GM19372 (cell line): ENCODE results near the gene MIS18BP1.
"Not testable (repeated sequence)": the region's sequence is repeated elsewhere in the genome, so short reads cannot be mapped to it uniquely, and the experiment has no call there.

Experiments
- ATAC-seq: cut with Tn5 transposase; IDR thresholded peaks from one replicate; pipeline ENCODE4 v1.9.1; 2021; ENCODE audit warnings: mild to moderate bottlenecking, low read depth, moderate library complexity; ENCODE audit not compliant: unreplicated experiment

The MIS18BP1 gene

DNA sequence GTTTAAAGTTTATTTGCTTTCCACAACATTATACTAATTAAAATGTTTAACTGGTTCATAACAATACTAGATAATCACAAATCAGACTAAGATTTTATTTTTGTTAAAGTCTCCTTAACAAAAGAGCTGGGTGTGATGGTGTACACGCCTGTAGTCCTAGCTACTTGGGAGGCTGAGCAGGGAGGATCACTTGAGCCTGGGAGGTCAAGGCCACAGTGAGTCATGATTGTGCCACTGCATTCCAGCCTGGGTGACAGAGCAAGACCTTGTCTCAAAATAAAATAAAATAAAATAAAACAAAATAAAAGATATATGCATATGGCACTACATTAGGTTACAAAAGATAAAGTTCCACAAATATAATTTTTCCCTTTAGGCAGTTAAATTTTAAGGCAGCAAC is 5.6 kb downstream of the MIS18BP1 start:
- ATAC-seq = no peak

DNA sequence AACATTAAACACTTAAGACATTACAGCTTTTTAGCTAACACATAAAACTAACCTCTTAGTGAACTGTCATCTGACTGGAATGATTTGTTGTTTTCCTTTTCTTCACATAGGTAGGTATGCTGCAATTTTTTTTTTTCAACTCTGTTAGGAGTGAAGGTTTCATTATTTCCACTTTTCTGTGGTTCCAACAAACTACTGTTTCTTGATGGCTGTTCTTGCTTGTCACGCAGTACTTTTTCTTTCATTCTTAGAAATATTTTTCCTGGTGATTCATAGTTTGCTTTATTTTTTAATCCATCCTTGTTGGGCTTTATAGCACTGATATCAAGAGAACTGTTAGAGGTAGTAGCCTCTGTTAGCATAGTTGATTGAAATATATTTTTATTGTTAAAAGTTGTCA is 6.3 kb downstream of the MIS18BP1 start:
- ATAC-seq = peak; percentile 37

DNA sequence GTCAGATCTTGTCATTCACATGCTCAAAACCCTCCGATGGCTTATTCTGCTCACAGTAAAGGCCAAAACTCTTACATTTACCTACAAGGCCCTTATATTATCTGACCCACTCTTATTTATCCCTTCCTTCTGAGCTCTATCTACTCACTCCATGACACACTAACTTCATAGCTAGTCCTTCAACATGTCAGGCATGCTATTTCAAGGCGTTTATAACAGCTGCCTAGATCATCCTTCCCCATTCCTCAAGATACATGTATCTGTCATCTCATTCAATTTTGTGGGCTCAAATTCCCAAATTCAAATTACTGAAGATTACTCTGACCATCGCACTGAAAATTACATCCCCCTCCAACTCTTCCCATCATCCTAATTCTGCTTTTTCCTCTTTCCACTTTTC is 6.9 kb downstream of the MIS18BP1 start:
- ATAC-seq = no peak

DNA sequence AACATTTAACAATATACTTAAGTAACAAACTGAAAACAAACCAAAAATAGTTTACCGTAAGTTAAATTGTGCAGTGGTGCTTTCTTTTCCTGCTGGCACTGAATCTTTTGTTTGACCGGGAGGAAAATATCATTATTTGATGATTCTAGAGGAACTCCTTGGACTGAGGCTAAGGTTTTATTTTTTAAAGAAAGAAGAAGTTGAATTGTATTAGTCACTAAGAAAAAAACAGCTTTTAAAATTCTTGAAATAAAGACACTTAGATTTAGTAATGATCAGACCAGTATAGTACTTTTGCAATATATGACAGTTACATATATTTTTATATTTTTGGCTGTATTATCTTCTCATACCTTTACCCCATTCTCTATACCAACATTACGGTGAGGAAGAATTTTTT is 10.3 kb downstream of the MIS18BP1 start:
- no peak for ATAC-seq

DNA sequence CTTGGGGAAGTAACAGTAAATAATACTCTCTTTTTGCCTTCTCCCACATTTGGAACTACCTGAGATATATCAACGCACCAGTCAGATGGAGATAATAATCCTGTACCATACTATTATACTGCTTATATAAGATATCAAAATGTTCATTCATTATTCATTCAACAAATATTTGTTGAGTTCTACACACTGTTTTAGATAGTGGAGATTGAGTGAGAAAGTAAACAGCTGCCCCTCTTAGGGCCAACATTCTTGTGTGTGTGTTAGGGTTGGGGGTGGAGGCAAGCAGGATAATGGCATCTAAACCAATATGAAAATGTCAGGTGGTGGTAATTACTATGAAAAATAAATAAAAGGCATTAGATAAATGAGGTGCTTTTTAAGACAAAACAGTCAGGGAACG is 14.0 kb downstream of the MIS18BP1 start:
- ATAC-seq = no peak

DNA sequence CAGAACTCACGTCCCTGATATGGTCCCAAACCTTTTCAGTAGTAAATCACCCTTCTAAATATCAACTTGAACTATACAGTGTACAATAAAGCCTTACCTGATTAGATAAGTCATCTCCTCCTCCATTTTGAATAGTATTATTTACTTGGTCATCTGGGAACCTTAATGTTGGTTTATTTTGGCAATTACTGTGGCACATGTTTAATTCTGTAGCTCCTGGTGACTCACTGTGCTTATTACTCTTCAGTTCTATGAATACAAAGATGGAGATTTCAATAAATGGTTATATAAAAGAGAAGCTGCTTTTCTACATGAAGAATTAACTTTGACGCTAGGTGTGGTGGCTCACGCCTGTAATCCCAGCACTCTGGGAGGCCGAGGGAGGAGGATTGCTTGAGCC is 25.4 kb downstream of the MIS18BP1 start:
- ATAC-seq = no peak

DNA sequence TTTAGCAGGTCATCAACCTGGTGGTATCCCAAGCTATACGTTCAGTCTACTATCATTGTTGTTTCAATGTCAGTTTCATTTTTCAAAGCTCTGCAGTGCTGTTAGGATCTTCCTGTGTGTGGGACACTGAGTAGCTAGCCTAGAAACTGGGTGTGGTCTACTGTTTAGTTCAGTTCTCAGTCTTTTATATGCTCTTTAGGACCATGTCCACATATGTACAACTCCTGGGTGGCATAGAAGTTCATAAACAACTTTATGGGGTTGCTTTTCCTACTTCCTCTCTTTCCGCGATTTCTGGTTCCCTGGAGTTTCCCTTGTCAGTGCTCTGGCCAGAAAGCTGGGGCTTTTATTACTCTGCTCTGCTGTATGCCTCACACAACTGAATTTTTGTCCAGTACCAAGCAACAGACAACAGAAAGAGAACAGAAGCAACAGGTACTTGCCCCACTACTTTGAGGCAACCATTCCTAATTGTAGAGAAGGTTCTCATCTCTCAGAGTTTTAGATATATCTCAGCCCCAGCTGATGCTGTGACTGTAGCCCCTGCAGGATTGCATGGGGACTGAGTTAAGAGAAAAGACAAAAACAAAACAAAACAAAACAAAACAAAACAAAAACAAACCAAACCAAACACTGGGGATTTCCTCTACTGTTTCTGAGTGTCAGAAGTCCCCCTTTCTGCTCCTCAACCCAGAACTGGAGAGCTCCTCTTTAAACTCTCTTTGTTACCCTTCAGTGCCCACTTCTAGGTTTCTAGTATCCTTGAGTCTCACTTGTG is 30.3 kb downstream of the MIS18BP1 start:
- peak; percentile 50 for ATAC-seq

DNA sequence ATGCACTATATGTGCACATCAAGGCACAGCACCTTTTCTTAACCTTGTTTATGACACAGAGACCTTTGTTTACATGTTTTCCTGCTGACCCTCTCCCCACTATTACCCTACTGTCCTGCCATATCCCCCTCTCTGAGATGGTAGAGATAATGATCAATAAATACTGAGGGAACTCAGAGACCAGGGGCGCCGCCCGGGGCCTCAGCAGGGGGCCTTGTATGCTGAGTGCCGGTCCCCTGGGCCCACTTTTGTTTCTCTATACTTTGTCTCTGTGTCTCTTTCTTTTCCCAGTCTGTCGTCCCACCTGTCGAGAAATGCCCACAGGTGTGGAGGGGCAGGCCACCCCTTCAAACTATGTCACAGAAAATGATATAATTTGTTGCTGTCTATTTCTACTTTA is 38.7 kb downstream of the MIS18BP1 start:
- ATAC-seq = not testable (repeated sequence)

DNA sequence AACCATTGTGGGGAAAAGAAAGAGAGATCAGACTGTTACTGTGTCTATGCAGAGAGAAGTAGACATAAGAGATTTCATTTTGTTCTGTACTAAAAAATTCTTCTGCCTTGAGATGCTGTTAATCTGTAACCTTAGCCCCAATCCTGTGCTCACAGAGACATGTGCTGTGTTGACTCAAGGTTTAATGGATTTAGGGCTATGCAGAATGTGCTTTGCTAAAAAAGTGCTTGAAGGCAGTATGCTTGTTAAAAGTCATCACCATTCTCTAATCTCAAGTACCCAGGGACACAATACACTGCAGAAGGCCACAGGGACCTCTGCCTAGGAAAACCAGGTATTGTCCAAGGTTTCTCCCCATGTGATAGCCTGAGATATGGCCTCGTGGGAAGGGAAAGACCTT is 39.3 kb downstream of the MIS18BP1 start:
- not testable (repeated sequence) for ATAC-seq

DNA sequence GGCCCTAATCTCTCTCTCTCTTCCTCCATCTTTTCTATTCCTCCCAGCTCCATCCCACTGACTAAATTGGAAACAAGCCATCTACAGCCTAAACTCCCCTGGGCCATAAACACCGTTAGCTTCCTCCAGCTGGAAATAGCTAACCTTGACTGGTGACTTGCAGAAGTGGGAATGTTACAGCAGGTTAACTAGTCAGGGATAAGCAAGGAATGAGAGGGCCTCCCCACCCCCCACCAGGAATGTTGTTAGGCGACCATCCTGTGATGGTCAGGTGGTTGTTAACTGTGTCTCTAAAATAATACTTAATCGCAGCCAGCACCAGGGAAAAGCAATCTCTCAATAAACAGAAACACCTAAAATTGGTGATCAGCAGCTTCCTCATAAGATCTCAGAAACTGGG is 40.8 kb downstream of the MIS18BP1 start:
- no peak for ATAC-seq

DNA sequence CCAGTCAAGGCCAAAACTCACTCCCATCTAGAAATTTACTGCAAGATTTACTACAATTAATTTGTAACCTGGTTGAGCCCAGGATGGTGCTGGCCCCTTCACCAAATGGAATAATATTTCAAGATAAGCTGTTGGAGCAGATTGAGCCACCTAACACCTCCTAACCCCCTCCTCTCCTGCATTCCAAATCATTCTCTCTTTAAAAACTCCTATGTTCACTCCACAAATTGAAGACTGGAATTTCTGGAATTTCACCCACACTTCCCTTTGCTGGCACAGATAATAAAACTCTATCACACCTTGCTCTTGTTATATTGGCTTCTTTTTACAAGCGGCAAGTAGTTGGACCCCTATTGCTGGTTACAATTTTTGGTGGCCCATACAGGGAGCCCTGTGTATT is 41.7 kb downstream of the MIS18BP1 start:
- ATAC-seq = no peak

DNA sequence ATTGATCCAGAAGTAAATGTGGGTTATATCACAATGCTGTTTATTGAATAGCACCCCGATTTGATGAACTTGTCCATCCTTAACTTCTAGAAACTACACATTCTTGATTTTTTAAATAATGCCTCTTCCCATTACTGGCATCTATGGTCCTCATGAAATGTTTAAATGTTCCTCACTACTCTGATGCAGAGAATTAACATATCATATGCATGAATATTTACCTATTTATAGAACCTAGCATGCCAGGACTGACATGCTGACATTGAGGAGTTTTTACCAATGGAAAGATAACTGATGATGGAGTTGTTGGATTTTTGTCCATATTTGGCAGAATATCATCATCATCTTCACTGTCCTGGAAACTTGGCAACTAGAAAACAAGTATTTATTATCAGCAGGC is 42.8 kb downstream of the MIS18BP1 start:
- no peak for ATAC-seq

DNA sequence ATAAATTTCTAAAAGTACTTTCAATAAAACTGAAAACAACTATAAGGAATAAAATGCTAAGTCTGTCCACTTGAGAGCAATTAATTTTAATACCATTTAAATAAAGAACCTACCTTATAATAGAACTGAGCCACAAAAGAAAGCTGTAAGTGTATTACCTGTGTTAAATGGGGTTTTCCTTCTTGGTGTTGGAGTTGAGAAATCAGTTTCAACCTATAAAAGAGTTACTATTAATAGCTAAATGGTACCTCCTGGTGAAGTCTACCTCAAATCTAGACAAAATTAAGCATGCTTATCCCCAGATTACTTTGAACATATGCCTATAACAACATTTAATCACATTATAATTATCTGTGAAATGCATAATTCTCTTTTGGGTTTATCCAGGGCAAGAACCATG is 48.8 kb downstream of the MIS18BP1 start:
- ATAC-seq = no peak

DNA sequence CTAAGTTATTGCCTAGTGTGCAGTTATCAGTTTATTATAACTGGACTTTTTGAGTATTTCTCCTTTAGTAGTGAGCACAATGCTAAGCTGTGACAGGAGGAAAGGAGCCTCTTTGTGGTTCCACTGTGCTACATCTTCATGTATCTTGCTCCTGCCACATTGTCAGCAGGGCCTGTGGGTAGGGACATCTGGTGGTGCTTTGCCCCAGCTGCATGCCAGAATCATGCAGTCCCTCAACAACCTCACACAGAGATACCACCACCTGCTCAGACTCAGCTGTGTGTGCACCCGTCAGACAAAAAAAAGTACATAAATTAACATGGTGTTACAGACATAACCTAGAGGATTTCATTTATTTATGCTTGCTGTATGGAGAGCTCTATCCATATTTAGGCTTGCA is 51.1 kb downstream of the MIS18BP1 start:
- ATAC-seq = peak; percentile 79

DNA sequence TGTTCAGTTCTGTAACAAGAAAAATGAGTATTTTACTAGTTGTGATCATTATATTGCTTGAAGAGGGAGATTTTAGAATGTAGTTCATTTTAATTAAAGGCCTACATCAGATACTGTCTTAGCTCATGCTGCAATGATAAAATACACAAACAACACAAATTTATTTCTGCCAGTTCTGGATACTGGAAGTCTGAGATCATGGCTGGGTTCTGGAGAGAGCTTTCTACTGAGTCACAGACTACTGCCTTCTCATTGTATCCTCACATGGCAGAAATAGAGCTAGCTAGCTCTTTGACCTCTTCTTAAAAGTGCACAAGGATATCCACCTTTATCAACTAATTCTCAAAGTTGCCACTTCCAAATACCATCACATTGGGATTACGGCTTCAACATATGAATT is 53.8 kb downstream of the MIS18BP1 start:
- no peak for ATAC-seq

DNA sequence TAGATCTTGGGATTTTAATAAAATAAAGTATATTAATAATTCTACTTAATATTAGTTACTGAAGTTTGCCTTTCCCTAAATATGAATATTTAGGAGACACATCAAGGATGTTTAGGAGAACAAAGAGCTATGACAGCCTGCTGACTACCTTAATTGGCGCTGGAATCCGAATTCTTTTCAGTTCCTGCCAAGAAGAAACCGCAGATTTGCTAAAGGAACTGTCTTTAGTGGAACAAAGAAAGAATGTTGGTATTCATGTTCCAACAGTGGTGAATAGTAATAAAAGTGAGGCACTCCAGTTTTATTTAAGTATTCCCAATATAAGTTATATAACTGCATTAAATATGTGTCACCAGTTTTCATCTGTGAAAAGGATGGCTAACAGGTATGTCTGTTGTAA is 54.5 kb downstream of the MIS18BP1 start:
- ATAC-seq = no peak

DNA sequence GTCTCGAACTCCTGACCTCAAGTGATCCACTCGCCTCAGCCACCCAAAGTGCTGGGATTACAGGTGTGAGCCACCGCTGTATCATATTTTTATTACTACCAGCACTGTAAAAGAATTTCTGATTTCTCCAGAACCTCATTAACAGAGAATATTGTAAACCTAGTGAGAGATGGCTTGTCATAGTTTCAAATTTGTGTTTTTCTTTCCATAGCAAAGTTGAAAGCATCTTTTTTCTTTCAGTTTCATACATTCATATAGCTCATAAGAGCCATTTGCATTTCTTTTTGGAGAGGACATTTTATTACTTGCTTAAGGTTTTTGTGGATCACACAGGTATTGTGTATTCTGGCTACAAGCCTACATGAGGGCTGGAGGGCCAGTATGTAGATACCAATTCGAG is 58.0 kb downstream of the MIS18BP1 start:
- no peak for ATAC-seq

DNA sequence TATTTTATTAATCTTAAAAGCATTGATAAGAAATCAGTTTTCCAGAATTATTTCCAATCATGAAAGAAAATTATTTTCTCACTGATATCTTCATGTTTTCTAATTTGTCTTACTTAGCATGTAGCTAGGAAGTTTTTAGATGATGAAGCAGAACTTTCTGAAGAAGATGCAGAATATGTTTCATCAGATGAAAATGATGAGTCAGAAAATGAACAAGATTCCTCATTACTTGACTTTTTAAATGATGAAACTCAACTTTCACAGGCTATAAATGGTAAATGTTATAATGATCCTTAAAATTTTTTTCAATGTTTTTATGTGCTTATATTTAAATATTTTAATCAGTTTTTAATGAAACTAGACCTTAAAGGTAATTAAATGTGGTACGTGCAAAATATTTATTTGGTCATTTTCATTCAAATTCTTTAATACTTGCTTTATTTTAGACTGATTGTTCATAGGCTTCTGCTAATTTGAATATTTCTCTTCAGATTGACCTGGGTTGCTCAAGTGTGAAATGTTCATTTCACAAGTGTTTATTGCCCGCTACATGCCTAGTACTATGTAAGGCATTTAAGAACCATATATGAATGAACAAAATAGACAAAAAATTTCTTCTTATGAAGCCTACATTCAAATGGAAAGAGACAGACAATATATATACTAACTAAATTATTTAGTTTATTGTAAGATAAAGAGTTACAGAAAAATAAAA is 67.7 kb downstream of the MIS18BP1 start:
- no peak for ATAC-seq

DNA sequence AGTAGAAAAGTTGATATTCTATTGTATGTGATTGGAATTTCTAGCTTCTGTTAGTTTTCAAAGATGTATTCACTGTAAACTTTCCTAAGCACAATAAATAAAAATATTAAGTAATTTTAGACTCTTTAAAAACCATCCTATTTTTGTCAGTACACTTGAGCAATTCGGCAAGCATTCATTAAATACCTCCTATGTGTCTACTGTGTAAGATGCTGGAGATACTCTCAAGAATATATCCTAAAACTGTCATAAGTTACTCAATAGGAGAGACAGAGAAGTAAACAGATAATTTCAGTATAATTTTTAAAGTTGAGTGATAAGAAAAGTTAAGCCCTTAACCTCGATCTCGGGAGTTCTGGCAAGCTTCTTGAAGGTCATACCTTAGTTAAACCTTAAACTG is 71.2 kb downstream of the MIS18BP1 start:
- ATAC-seq = no peak

DNA sequence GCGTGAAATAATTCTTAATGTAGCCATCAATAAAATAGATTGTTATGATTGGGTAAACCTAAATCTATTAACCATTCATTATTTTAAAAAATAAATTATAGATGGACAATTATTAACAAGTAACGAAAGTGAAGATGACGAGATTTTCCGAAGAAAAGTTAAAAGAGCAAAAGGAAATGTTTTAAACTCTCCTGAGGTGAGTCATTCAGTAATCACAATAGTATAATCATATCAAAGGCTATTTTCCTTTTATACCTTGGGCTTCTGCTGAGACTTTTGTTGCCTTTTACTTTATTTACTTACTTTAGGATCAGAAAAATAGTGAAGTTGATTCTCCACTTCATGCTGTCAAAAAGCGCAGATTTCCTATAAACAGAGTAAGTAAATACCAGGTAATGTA is 71.7 kb downstream of the MIS18BP1 start:
- no peak for ATAC-seq

DNA sequence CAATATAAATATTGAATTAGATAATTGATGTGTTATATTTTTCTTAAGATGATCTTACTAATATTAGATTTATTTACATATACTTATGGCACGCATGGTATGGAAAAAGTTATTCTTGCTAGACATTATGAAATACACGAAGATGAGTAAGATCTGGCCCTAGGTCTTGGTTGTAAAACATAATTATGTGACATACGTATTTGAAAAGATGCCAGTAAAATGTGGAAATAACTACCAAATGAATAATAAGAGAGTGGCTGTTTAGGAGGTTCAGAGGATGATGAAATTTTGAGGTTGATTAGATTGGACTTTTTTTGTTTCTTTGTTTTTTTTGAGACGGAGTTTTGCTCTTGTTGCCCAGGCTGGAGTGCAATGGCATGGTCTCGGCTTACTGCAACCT is 75.9 kb downstream of the MIS18BP1 start:
- no peak for ATAC-seq

DNA sequence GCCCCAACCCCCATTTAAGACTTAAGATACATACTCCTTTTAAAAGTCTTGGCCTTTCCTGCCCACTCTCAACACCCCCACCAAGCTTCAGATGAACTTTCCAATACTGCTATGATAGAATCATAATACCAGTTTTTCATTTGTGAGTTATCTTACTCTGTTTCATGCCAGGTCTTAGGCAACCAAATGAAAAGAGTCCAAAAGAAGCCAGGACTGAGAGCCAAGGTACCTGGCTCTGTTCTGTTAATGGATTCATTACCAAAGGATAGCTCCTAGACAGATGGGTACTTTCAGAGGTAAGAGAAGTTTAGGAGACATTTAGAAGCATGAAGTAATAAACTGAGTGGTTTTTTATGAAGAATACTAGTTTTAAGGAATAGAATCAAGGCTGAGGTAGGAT is 83.1 kb downstream of the MIS18BP1 start:
- no peak for ATAC-seq
